Measurements from ENCODE around the gene PHKA2.
A peak's percentile ranks its signal among the peaks of the same experiment; 100 is the strongest.

Gene PHKA2

DNA sequence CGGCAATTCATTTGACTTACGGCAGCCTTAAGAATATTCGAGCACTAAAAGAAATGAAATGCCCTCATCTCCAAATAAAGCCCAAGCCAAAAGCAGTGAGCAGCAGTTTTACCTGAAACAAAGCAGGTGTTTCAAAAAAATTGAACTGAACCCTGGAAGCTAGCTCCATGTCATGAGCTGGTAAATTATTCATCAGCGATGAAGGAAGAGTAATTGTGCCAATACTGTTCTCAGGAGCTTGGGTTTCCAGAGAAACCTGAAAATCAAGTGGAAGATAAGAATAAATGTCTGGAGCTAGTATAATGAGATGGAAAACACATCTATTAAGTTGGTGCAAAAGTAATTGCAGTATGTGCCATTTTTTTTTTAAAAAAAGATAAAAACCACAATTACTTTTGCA lies 24.0 kb upstream of the PHKA2 start:
- TF ChIP-seq, protein P1, sequence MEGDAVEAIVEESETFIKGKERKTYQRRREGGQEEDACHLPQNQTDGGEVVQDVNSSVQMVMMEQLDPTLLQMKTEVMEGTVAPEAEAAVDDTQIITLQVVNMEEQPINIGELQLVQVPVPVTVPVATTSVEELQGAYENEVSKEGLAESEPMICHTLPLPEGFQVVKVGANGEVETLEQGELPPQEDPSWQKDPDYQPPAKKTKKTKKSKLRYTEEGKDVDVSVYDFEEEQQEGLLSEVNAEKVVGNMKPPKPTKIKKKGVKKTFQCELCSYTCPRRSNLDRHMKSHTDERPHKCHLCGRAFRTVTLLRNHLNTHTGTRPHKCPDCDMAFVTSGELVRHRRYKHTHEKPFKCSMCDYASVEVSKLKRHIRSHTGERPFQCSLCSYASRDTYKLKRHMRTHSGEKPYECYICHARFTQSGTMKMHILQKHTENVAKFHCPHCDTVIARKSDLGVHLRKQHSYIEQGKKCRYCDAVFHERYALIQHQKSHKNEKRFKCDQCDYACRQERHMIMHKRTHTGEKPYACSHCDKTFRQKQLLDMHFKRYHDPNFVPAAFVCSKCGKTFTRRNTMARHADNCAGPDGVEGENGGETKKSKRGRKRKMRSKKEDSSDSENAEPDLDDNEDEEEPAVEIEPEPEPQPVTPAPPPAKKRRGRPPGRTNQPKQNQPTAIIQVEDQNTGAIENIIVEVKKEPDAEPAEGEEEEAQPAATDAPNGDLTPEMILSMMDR (IDR thresholded peaks at IDR 0.05; ENCODE audit: low read depth, low read length): no peak
- H3K4me3 ChIP-seq (replicated peaks in 1 of 2; ENCODE audit: low read depth in 2 of 2, low read length in 2 of 2): no peak overlapping the region
- DNase-seq (ENCODE audit: low read depth in 2 of 2): no peak

DNA sequence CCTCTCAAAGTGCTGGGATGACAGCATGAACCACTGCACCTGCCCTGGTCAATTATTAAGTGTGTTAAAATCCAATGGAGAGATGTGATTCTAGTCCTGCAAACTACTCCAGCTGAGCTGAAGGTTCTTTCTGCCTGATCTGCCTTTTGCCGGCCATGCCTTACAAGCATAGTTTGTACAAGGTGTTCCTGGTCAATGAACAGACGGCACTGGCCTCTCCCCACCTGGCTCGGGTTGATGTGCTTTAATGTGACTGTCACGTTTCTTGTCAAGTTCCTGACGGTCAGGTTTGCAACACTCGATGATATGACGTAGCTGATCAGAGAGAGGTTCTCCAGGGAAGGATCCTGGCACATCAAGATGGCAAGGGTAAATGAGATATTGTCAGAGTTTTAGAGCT lies 23.1 kb upstream of the PHKA2 start:
- TF ChIP-seq, protein P1 (IDR thresholded peaks at IDR 0.05; ENCODE audit: low read depth, low read length): no peak
- no peak overlapping the region for H3K4me3 ChIP-seq (replicated peaks in 1 of 2; ENCODE audit: low read depth in 2 of 2, low read length in 2 of 2)
- DNase-seq (ENCODE audit: low read depth in 2 of 2): no peak

GRCh38 chrX:19005909-19006308 lies 22.0 kb upstream of the PHKA2 start:
- no peak overlapping the region for H3K4me3 ChIP-seq (replicated peaks in 1 of 2; ENCODE audit: low read depth in 2 of 2, low read length in 2 of 2)
- TF ChIP-seq, protein P1 (IDR thresholded peaks at IDR 0.05; ENCODE audit: low read depth, low read length): no peak
- no peak for DNase-seq (ENCODE audit: low read depth in 2 of 2)

- DNase-seq (ENCODE audit: low read depth in 2 of 2): no peak
- H3K4me3 ChIP-seq (replicated peaks in 1 of 2; ENCODE audit: low read depth in 2 of 2, low read length in 2 of 2): no peak overlapping the region
- TF ChIP-seq, protein P1 (IDR thresholded peaks at IDR 0.05; ENCODE audit: low read depth, low read length): no peak
Observed at GRCh38 chrX:19003756-19004155, 19.8 kb upstream of the PHKA2 start.

- TF ChIP-seq, protein P1 (IDR thresholded peaks at IDR 0.05; ENCODE audit: low read depth, low read length): no peak
- DNase-seq (ENCODE audit: low read depth in 2 of 2): no peak
- no peak overlapping the region for H3K4me3 ChIP-seq (replicated peaks in 1 of 2; ENCODE audit: low read depth in 2 of 2, low read length in 2 of 2)
Observed at GRCh38 chrX:18998653-18999052, 14.7 kb upstream of the PHKA2 start.

- DNase-seq (ENCODE audit: low read depth in 2 of 2): peak in 1 of 2 donors; percentile 10
- no peak overlapping the region for H3K4me3 ChIP-seq (replicated peaks in 1 of 2; ENCODE audit: low read depth in 2 of 2, low read length in 2 of 2)
- TF ChIP-seq, protein P1 (IDR thresholded peaks at IDR 0.05; ENCODE audit: low read depth, low read length): no peak
Observed at GRCh38 chrX:18997916-18998315, 14.0 kb upstream of the PHKA2 start.

DNA sequence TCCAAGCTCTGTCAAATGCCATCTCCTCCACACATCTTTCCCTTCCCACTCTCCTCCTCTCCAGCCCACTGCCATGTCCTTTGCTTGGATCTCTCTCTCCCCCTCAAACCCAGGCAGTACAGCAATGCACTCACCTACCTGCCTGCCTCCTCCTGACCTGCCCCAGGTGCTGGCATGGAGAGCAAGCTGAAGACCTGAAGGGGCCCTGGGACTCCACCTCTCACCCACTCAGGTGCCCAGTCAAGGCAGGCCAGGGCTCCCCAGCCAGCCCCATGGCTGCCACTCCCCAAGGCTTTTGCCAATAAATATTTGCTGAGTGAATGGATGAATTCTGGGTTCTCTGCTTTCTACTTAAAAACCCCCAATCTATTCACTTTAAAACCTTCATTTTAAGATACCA lies 12.6 kb upstream of the PHKA2 start:
- no peak for DNase-seq (ENCODE audit: low read depth in 2 of 2)
- H3K4me3 ChIP-seq (replicated peaks in 1 of 2; ENCODE audit: low read depth in 2 of 2, low read length in 2 of 2): no peak overlapping the region
- TF ChIP-seq, protein P1 (IDR thresholded peaks at IDR 0.05; ENCODE audit: low read depth, low read length): no peak

Measured in cardiac fibroblast (primary cell).